ENCODE measurements around the gene PEX16. TPM values are rescaled to one million over a fixed set of nuclear protein-coding genes. Genes with fewer than 3 reads are reported as not detected.
A peak's percentile ranks its signal among the peaks of the same experiment; 100 is the strongest.

PEX16 gene
- total and polyA plus RNA-seq, 9 of the 15 experiments (the other 6 are each of a cell fraction or from before 2014, with no cell fraction given) = 1.5 to 43.9 (median 14.6) TPM

DNA sequence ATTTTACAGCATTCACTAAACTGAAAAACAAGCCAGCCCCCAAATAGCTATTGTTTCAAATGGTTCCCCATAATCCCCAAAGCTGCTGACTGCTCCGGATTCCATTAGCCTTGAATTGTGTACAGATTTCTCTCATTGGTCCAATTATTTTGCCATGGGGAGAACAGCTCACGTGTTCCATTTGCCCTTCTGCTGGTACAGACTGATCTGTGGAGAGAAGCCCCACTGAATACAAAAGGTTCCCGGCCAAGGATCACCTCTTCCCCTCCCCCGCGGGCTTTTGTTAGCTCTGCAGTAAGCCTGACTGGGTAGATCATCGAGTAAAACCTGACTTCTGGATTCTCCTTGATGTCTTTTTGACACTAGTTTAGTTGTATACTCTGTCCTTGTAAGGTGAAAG lies 41.3 kb downstream of the PEX16 start (continued):
- TF ChIP-seq, protein P1, sequence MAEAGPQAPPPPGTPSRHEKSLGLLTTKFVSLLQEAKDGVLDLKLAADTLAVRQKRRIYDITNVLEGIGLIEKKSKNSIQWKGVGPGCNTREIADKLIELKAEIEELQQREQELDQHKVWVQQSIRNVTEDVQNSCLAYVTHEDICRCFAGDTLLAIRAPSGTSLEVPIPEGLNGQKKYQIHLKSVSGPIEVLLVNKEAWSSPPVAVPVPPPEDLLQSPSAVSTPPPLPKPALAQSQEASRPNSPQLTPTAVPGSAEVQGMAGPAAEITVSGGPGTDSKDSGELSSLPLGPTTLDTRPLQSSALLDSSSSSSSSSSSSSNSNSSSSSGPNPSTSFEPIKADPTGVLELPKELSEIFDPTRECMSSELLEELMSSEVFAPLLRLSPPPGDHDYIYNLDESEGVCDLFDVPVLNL (CRISPR knock-in tag; IDR thresholded peaks at IDR 0.05; ENCODE audit: low read depth) = no peak

DNA sequence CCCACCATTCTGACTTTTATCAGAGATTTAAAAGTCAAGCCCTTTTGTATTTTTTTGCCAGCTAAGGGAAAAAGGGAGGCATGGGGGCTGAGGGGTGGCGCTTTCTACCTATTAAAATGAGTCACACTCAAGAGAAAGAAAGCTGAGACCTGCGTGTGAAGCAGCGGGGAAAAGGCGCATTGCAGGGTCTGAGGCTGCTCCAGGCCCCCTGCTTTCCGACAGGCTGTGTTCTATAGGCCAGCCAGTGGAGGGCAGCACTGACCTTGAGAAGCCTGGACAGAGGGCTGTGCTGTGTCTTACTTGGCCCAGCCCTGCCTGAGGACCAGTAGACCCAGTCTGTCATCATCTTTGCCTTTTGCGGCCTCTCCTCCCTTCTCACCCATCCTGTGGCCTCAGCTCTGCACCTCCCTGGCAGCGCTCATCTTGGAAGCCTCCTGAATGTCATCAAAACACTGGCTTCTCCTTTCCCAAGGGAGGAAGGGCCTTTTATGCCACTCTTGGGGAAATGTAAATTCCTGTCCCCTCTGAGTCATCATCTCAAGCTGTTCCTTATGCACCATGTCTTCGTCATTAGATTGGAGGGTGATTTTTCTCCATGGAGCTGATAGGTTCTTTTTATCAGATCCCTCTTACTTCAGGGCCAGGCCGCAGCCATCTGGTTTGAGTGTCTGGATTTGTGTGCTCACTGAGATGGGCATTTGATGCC lies 44.9 kb downstream of the PEX16 start:
- Histone ChIP-seq H3K79me2 (ENCODE audit: control insufficient read depth, insufficient read depth, low read length) (no peaks in the 10 kb centered on the region), H3K4me1 (replicated peaks in 1 of 2; ENCODE audit: control insufficient read depth in 2 of 2, insufficient read depth in 2 of 2, low read length in 2 of 2) (peaks cover 0 to 8% of the 10 kb centered on the region in 2 experiments; a peak in 3 of 5 replicates), H3K9ac (ENCODE audit: insufficient read depth in 1 of 2, low read depth in 2 of 2, low read length in 2 of 2) (no peak overlapping the region), H3K27ac (ENCODE audit: extremely low read depth, low read depth, low read length) (no peak overlapping the region), H3K4me3 (no peak overlapping the region), H2AFZ (ENCODE audit: low read depth, low read length) (no peak overlapping the region), H3K9me1 (ENCODE audit: control insufficient read depth, insufficient read depth, low read length) (no peaks in the 10 kb centered on the region), H4K20me1 (replicated peaks; ENCODE audit: control insufficient read depth, insufficient read depth, low read length) (peaks cover 12% of the 10 kb centered on the region; the same call in 1 of the 2 replicates), H3K36me3 (ENCODE audit: control insufficient read depth, insufficient read depth, low read length) (peaks cover 84% of the 10 kb centered on the region), H3K4me2 (ENCODE audit: insufficient read depth, low read length) (no peak overlapping the region), H3K27me3 (ENCODE audit: control insufficient read depth in 2 of 2, insufficient read depth in 2 of 2, low read length in 2 of 2) (no peaks in the 10 kb centered on the region), H3K9me3 (replicated peaks; ENCODE audit: control insufficient read depth, insufficient read depth, low read depth, low read length) (no peaks in the 10 kb centered on the region)
- ChIA-PET POLR2A (interaction anchor here (1.0 to 4.4 kb wide), 4 partner anchors 11 to 16 kb away, joined by 3 to 21 read pairs (median 4); no protein-coding TSS in a partner anchor), CTCF (ENCODE audit: low intra/inter-chr PET ratio) (interaction anchor here (0.6 to 1.7 kb wide), 4 partner anchors 96 to 442 kb away, joined by 3 to 6 read pairs (median 4); no protein-coding TSS in a partner anchor)
- no TSS peak for BruUV-seq (replicated peaks)
- in situ Hi-C loops (cut with MboI) = no loop called here
- intact Hi-C loops (cut with micrococcal nuclease) = loop anchor here (1.0 to 10.0 kb wide), 2 partner anchors 72 to 133 kb away; no protein-coding TSS in a partner anchor
- peak; percentile 76 to 81 (median 77) for DNase-seq (ENCODE audit: extremely low read depth in 1 of 4, low spot score in 3 of 4)
- ATAC-seq = peak; percentile 100
- 55% methylated on average over 8 of the region's 9 CpGs for WGBS (ENCODE audit: insufficient coverage, low coverage, missing lambda C conversion rate)
- FAIRE-seq = peak; percentile 78
- TF ChIP-seq POLR3A (IDR thresholded peaks at IDR 0.05; ENCODE audit: borderline replicate concordance, extremely low read depth, insufficient read depth, insufficient read length) = no peak
- TF ChIP-seq CBFB (CRISPR knock-in tag; IDR thresholded peaks at IDR 0.05) = 0 out of 2 replicates have a peak, but pooled peaks have one; percentile 46
- no peak for TF ChIP-seq SMAD1 (IDR thresholded peaks at IDR 0.05; ENCODE audit: low read depth, low read length, partially characterized antibody)
- TF ChIP-seq, protein P2, sequence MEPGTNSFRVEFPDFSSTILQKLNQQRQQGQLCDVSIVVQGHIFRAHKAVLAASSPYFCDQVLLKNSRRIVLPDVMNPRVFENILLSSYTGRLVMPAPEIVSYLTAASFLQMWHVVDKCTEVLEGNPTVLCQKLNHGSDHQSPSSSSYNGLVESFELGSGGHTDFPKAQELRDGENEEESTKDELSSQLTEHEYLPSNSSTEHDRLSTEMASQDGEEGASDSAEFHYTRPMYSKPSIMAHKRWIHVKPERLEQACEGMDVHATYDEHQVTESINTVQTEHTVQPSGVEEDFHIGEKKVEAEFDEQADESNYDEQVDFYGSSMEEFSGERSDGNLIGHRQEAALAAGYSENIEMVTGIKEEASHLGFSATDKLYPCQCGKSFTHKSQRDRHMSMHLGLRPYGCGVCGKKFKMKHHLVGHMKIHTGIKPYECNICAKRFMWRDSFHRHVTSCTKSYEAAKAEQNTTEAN (CRISPR knock-in tag; IDR thresholded peaks at IDR 0.05) = no peak
- no peak for TF ChIP-seq MEF2D (tag; conservative IDR thresholded peaks at IDR 0.05; ENCODE audit: low read depth)
- TF ChIP-seq, protein P3, sequence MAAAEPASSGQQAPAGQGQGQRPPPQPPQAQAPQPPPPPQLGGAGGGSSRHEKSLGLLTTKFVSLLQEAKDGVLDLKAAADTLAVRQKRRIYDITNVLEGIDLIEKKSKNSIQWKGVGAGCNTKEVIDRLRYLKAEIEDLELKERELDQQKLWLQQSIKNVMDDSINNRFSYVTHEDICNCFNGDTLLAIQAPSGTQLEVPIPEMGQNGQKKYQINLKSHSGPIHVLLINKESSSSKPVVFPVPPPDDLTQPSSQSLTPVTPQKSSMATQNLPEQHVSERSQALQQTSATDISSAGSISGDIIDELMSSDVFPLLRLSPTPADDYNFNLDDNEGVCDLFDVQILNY (CRISPR knock-in tag; IDR thresholded peaks at IDR 0.05) = peak; percentile 29; the same call in 1 of the 2 replicates
- no peak for TF ChIP-seq HDGF (IDR thresholded peaks at IDR 0.05)
- TF ChIP-seq, protein P4, sequence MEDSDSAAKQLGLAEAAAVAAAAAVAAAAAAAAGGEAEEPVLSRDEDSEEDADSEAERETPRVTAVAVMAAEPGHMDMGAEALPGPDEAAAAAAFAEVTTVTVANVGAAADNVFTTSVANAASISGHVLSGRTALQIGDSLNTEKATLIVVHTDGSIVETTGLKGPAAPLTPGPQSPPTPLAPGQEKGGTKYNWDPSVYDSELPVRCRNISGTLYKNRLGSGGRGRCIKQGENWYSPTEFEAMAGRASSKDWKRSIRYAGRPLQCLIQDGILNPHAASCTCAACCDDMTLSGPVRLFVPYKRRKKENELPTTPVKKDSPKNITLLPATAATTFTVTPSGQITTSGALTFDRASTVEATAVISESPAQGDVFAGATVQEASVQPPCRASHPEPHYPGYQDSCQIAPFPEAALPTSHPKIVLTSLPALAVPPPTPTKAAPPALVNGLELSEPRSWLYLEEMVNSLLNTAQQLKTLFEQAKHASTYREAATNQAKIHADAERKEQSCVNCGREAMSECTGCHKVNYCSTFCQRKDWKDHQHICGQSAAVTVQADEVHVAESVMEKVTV (CRISPR knock-in tag; IDR thresholded peaks at IDR 0.05) = peak; percentile 57
- no peak for TF ChIP-seq RBM34 (IDR thresholded peaks at IDR 0.05; ENCODE audit: borderline replicate concordance, insufficient read depth, low read length)
- 0 out of 2 replicates have a peak, but pooled peaks have one; percentile 19 for TF ChIP-seq ZNF24 (IDR thresholded peaks at IDR 0.05)
- TF ChIP-seq RAD21 (CRISPR knock-in tag; conservative IDR thresholded peaks at IDR 0.05 in 1 of 2, IDR thresholded peaks at IDR 0.05 in 1 of 2) = peak; percentile 74 to 93
- TF ChIP-seq MAFG (tag; conservative IDR thresholded peaks at IDR 0.05) = peak; percentile 55
- TF ChIP-seq SP1 (CRISPR knock-in tag; IDR thresholded peaks at IDR 0.05) = 0 out of 2 replicates have a peak, but pooled peaks have one; percentile 29
- peak; percentile 69 for TF ChIP-seq MAFK (IDR thresholded peaks at IDR 0.05; ENCODE audit: low read length)

Measured in K562 (cell line).